Right ventricle myocardium superior (tissue), 1 donor: ENCODE results near the gene ESYT2. TPM values are rescaled to one million over a fixed set of nuclear protein-coding genes. Genes with fewer than 3 reads are reported as not detected.
A peak's percentile ranks its signal among the peaks of the same experiment; 100 is the strongest.

Source experiments
- ATAC-seq: fragments of 200-7000 bp; cut with Tn5 transposase; one replicate; pipeline ENCODE4 v1.9.1; 2020; ENCODE audit warnings: mild to moderate bottlenecking; ENCODE audit not compliant: poor library complexity
- DNase-seq: peaks from one replicate; pipeline ENCODE4 v3.0.0-alpha.2; 2020
- intact Hi-C: fragments of 100-400 bp; cut with DNase I; formaldehyde crosslinking; loops from one replicate; pipeline ENCODE4 v1.11.2; 2022
- total RNA-seq: library from RNA; stranded (reverse); fragmentation: NEBNext Ultra II Directional; extraction: Animal tissue kit (Norgen Biotek cat#: 25700); gene quantifications from one replicate; pipeline ENCODE4 v1.2.1, GENCODE V29; 2021
- donor health status: DM: no; HTN: yes; CAD: no; lungs with severe emphysema.

ESYT2 gene
- total RNA-seq, 1 donor from 2014 or later = 43.8 TPM

- DNase-seq (no peak), ATAC-seq (no peak)
- intact Hi-C loops = no loop called here
These were observed 16.6 kb downstream of the ESYT2 start for GRCh38 chr7:158812684-158813083.

DNA sequence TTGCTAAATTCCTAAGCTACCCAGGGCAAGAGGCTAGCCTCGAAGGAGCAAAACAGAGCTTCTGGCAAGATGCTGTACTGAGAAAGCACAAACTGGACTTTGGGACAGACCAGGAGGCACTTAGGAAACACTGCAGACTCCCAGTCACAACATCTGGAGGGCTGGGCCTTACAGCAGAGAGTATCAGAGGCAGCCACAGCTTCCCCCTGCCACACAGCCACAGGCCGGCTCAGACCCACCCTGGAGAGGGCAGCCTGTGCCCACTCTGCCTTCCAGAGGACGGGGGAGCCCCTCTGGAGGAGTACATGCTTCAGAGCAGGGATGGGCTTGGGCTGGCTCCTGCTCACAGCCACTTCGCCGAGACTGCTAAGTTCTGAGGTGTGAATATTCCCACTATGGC lies 17.4 kb downstream of the ESYT2 start:
- intact Hi-C loops = no loop called here
- DNase-seq (no peak), ATAC-seq (peak; percentile 50)

GRCh38 chr7:158811461-158811860 lies 17.8 kb downstream of the ESYT2 start:
- ATAC-seq (peak; percentile 34), DNase-seq (no peak)
- intact Hi-C loops = no loop called here

DNA sequence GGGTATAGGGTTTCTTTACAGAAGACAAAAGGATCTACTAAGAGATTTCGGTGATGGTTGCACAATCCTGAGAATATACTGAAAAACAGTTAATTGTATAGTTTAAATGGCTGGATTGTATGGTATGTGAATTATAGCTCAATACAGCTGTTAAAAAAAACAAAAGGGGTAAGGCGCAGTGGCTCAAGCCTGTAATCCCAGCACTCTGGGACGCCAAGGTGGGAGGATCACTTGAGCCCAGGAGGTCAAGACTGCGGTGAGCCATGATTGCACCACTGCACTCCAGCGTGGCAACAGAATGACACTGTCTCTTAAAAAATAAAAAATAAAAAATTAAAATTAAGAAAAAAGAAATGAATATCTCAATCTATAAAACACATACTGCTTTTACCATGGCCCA lies 18.5 kb downstream of the ESYT2 start:
- no peak for DNase-seq
- intact Hi-C loops = no loop called here
- ATAC-seq = no peak

DNA sequence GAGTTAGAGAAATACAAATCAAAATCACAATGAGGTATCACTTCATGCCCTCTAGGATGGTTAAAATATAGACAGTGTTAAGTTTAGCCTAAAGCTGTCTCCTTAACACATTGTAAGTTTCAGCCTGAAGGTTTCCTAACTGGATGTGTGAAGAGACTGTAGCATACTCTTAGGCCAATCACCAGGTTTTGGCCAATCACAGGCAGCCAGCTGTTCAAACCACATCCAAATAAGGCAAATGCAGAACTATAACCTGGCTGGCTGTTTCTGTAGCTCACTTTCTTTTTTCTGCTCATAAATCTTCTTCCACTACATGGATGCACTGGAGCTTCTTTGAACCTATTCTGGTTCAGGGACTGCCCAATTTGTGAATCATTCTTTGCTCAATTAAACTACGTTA lies 19.7 kb downstream of the ESYT2 start:
- DNase-seq (no peak), ATAC-seq (peak; percentile 13)
- intact Hi-C loops = no loop called here

- no peak for DNase-seq
- ATAC-seq = no peak
- intact Hi-C loops = no loop called here
These were observed 21.2 kb downstream of the ESYT2 start for GRCh38 chr7:158808126-158808525.

GRCh38 chr7:158805937-158806336 lies 23.4 kb downstream of the ESYT2 start:
- intact Hi-C loops = no loop called here
- no peak for DNase-seq
- no peak for ATAC-seq

- intact Hi-C loops = no loop called here
- ATAC-seq (no peak), DNase-seq (no peak)
These were observed 23.9 kb downstream of the ESYT2 start for GRCh38 chr7:158805414-158805813.

- no peak for DNase-seq
- ATAC-seq = no peak
- intact Hi-C loops = no loop called here
These were observed 25.0 kb downstream of the ESYT2 start for GRCh38 chr7:158804335-158804734.

DNA sequence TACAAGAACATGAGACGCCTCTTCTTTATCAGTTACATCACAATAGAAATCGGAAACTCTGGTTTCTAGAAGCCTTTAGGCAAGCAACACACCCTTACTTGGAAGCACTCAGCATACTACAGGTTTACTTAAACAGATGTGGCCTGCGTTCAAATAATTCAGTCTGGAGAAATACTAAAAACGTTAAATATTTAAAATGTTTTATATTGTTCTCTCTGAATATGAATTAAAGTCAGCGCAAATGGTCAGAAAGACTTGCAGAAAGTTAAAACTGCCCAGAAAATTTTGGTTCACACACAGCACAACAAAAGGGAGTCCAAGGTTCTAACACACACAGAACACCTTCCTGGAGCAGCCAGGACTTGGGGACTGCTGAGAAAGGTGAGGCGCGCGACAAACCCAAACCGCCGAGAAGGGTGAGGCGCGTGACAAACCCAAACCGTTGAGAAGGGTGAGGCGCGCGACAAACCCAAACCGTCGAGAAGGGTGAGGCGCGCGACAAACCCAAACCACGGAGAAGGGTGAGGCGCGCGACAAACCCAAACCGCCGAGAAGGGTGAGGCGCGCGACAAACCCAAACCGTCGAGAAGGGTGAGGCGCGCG lies 25.8 kb downstream of the ESYT2 start:
- intact Hi-C loops = no loop called here
- DNase-seq (no peak), ATAC-seq (no peak)

DNA sequence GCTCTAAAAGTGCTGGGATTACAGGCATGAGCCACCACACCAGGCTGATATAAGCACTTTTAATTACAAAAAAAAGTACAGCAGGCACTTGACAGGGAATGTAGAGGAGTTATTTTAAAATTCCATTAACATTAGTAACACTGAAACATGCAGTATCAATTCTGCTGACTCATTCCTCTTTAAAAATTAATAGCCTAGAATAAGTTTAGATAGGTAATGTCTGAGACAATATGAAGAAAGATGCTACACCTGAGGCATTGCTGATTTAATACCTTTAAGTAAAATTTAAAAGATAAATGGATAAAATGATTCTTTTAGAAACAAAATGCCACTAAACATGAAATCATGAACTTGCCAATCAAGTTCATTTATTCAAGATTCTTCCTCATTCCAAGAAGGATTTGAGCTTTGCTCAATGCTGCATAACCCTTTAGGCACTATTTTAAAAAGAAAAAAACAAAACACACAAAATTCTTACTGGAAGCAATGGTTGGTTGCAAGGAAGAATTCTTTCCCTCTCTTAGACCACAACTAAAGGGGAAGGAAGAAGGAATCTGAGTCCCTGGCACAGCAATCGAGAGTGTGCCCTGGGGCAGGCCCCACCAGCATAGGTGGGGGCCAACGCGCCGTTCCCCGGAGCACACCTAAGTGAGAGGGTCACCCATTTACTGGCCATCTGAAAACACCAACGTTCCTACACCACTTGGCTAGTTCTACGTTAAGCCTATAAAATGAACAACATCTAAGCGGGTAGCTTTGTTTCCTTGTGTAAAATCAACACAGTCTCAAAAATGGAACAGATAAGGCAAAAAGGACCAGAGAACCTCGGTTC lies 26.6 kb downstream of the ESYT2 start:
- peak; percentile 26 for ATAC-seq
- DNase-seq = no peak
- intact Hi-C loops = no loop called here

DNA sequence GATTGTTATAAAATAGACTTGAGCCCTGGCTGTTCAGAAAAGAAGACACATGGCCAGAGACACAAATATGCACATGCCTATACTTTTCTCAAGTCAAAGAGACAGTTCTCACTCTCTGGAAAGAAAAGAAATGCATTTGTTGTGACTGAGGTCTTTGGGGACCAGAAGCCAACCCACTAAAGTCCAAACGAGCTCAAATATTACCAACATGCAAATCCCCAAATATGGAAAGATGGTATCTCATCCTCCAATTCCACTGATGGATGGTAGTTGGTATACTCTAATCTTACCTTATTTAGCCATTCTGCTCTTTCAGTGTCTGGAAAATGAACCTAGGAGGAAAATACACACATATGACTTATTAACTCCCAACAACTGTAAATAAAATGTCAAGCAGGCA lies 30.6 kb downstream of the ESYT2 start:
- intact Hi-C loops = no loop called here
- ATAC-seq = no peak
- DNase-seq = no peak

- intact Hi-C loops = no loop called here
- DNase-seq (no peak), ATAC-seq (no peak)
These were observed 32.6 kb downstream of the ESYT2 start for GRCh38 chr7:158796667-158797066.

DNA sequence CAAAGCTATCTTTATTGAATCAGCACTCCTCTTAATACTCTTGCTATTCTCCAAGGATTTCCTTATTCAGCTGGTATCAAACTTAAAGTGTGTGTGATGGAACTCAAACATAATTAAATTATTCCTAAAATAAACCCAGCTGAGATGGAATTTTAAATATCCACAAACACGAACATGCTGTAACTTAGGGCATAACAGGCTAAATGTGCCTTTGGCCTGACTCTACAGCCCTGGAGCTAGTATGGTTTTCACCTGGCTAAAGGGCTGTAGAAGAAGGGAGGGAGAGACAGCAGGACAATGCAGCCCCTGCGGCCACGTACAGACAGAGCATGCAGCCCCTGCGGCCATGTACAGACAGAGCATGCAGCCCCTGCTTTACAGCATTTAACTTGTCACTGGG lies 34.0 kb downstream of the ESYT2 start:
- intact Hi-C loops = no loop called here
- no peak for DNase-seq
- ATAC-seq = no peak

- intact Hi-C loops = no loop called here
- DNase-seq (no peak), ATAC-seq (no peak)
These were observed 38.2 kb downstream of the ESYT2 start for GRCh38 chr7:158791107-158791506.

DNA sequence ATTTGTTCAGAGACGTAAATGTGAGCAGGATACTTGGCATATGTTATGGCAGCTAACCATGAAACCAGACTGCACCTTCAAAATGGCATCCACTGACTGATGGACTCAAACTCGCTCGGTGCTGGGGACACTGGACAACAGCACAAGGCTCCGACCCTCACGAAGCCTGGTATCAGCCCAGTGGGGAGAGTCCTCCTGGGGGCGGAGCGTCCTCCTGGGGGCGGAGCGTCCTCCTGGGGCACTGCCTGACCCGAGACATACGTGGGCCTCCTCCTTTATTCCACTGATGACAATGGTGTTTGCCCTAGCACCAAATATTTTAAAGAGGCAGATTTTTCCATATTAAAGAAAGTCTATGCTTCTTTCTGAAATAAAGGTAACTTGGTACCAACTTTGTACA lies 39.5 kb downstream of the ESYT2 start:
- intact Hi-C loops = no loop called here
- DNase-seq (no peak), ATAC-seq (no peak)

- intact Hi-C loops = no loop called here
- ATAC-seq (no peak), DNase-seq (no peak)
These were observed 42.4 kb downstream of the ESYT2 start for GRCh38 chr7:158786898-158787297.

- no peak for DNase-seq
- no peak for ATAC-seq
- intact Hi-C loops = loop anchor here (5.0 kb wide), 1 partner anchor 43 kb away; the partner anchor contains the start of gene ESYT2
These were observed 45.0 kb downstream of the ESYT2 start for GRCh38 chr7:158784270-158784669.

GRCh38 chr7:158783595-158783994 lies 45.7 kb downstream of the ESYT2 start:
- ATAC-seq (peak; percentile 2), DNase-seq (no peak)
- intact Hi-C loops = loop anchor here (5.0 kb wide), 1 partner anchor 44 kb away; the partner anchor contains the start of gene ESYT2

GRCh38 chr7:158782761-158783401 lies 46.4 kb downstream of the ESYT2 start:
- DNase-seq (peak; percentile 78), ATAC-seq (peak; percentile 89)
- intact Hi-C loops = loop anchor here (5.0 kb wide), 1 partner anchor 44 kb away; the partner anchor contains the start of gene ESYT2
